GM12892 (cell line): Measurements from ENCODE around the gene MBLAC1.

Experiments used
- POLR2A ChIP-seq: IDR thresholded peaks from 2 replicates; pipeline ENCODE4 v1.6.1; 2011; ENCODE audit warnings: low read depth, low read length, control low read depth
- POLR2AphosphoS5 ChIP-seq: IDR thresholded peaks from 2 replicates; pipeline ENCODE4 v1.6.1; 2011; ENCODE audit warnings: low read depth, low read length, control low read depth

DNA sequence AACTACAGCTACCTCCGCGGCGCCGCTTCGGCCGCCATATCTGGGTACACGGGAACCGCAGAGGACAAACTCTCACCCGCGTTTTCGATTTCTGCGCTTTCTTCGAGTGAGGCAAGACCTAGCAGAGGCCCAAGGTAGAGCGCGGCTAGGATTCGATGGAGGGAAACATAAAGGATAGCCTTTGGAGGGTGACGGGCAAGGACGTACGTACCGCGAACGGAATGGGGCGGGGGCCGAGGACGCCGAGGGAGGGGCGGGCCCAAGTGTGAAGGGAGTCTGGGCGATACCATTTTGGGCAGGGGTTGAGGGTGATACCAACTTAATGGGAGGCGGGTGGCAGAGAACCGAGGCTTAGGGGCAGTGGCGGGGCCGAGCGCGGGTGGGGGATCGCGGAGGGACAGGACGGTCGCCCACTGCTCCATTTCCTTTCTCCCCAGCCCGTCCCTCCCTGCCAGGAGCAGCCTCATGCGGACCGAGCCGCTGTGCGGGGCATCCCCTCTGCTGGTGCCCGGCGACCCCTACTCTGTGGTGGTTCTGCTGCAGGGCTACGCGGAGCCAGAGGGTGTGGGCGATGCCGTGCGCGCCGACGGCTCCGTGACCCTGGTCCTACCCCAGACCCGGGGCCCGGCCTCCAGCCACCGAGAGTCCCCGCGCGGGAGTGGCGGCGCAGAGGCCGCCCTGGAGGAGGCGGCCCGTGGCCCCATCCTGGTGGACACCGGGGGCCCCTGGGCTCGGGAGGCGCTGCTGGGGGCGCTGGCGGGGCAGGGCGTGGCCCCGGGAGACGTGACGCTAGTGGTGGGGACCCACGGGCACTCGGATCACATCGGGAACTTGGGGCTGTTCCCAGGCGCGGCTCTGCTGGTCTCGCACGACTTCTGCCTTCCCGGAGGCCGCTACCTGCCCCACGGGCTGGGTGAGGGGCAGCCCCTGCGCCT is at the start of gene MBLAC1:
- TF ChIP-seq POLR2A (peak; percentile 89), POLR2AphosphoS5 (peak; percentile 83)
